ENCODE results near the gene COL6A2. TPM values are rescaled to one million over a fixed set of nuclear protein-coding genes. Genes with fewer than 3 reads are reported as not detected.

COL6A2 gene
- total and polyA plus RNA-seq, 2 of the 4 experiments (the other 2 are of a cell fraction), result 208 to 1,065 TPM

DNA sequence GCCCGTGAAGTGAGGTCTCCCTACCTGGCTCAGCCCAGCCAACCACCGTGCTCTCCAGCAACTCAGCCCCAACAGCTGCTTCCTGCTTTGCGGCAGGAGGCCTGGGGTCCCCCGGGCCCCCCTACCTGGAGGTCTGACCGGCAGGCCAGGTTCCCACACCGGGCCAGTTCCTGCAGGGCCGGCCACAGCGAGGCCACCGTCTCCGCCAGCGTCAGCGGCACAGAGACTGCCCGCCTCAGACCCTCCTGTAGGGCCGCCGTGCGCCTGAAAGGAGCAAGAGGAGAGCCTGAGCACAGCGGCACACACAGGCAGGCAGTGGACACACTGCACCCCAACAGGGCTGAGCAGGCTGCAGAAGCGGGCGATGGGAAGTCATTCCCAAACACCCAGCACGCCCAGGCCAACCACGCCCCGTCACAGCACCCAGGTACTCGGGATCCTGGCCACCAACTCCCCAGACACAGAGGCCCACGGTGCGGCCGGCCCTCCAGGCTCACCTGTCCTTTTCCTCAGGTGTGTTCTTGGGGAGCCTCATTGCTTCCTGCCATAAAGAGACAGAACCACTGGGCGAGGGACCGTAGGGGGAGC lies 40.6 kb downstream of the COL6A2 start:
- Histone ChIP-seq H2BK120ac (ENCODE audit: low read depth, low read length) (no peak overlapping the region), H3K4me3 (ENCODE audit: insufficient read depth, low read depth, low read length) (no peak overlapping the region), H3K79me1 (ENCODE audit: low read depth in 1 of 2, low read length in 2 of 2) (no peaks in the 10 kb centered on the region), H3K23ac (ENCODE audit: low read depth, low read length) (no peak overlapping the region), H2AFZ (replicated peaks; ENCODE audit: low read length, poor library complexity) (no peak overlapping the region), H2AK9ac (replicated peaks; ENCODE audit: low read depth, low read length, poor library complexity) (no peak overlapping the region), H3K9me3 (ENCODE audit: control insufficient read depth, insufficient read depth, low read length) (no peaks in the 10 kb centered on the region), H3K9ac (ENCODE audit: low read depth, low read length) (no peak overlapping the region), H2AK5ac (ENCODE audit: low read depth, low read length) (peak overlapping the region; percentile 29; the same call in 1 of the 2 replicates), H4K91ac (ENCODE audit: insufficient read depth, low read depth, low read length) (no peak overlapping the region), H2BK20ac (ENCODE audit: low read depth, low read length) (no peak overlapping the region), H4K20me1 (ENCODE audit: insufficient read depth, low read length) (peaks cover 18% of the 10 kb centered on the region; the same call in 1 of the 2 replicates), H3K9me1 (ENCODE audit: insufficient read depth, low read length) (peaks cover 3% of the 10 kb centered on the region; the same call in 1 of the 2 replicates), H3K14ac (replicated peaks; ENCODE audit: low read depth, low read length) (no peak overlapping the region), H3K27me3 (ENCODE audit: control insufficient read depth, insufficient read depth, low read length) (no peaks in the 10 kb centered on the region), H4K5ac (ENCODE audit: low read depth, low read length) (no peak overlapping the region), H3K36me3 (ENCODE audit: control insufficient read depth, insufficient read depth, low read length) (no peaks in the 10 kb centered on the region), H3K4me1 (ENCODE audit: control insufficient read depth, insufficient read depth, low read length) (0 out of 2 replicates have a peak, but pooled peaks cover 2% of the 10 kb centered on the region), H2BK5ac (ENCODE audit: low read depth, low read length, poor library complexity, severe bottlenecking) (no peak overlapping the region), H3K18ac (ENCODE audit: low read depth, low read length) (no peak overlapping the region), H3K27ac (ENCODE audit: insufficient read depth, low read length) (no peak overlapping the region), H2BK15ac (ENCODE audit: low read depth, low read length) (no peak overlapping the region), H3K4me2 (ENCODE audit: low read depth, low read length) (no peak overlapping the region), H3K4ac (ENCODE audit: low read depth, low read length) (no peak overlapping the region), H3K56ac (ENCODE audit: extremely low read depth, insufficient read depth, low read length) (no peak overlapping the region), H4K8ac (ENCODE audit: low read depth in 2 of 2, low read length in 2 of 2) (no peak overlapping the region)
- dilution Hi-C loops (cut with HindIII; ENCODE audit: low sequenced_read_pairs, unreplicated experiment) (no loop called here), in situ Hi-C loops (cut with MboI; ENCODE audit: low sequenced_read_pairs) (no loop called here), intact Hi-C loops (cut with micrococcal nuclease) (no loop called here)
- TF ChIP-seq MXI1 (IDR thresholded peaks at IDR 0.05; ENCODE audit: borderline replicate concordance, low read depth, low read length), result no peak
- TF ChIP-seq, protein P1, sequence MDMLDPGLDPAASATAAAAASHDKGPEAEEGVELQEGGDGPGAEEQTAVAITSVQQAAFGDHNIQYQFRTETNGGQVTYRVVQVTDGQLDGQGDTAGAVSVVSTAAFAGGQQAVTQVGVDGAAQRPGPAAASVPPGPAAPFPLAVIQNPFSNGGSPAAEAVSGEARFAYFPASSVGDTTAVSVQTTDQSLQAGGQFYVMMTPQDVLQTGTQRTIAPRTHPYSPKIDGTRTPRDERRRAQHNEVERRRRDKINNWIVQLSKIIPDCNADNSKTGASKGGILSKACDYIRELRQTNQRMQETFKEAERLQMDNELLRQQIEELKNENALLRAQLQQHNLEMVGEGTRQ (IDR thresholded peaks at IDR 0.05; ENCODE audit: low read depth, low read length), result no peak
- no peak for TF ChIP-seq SMC3 (IDR thresholded peaks at IDR 0.05; ENCODE audit: low read depth, low read length)
- TF ChIP-seq, protein P2, sequence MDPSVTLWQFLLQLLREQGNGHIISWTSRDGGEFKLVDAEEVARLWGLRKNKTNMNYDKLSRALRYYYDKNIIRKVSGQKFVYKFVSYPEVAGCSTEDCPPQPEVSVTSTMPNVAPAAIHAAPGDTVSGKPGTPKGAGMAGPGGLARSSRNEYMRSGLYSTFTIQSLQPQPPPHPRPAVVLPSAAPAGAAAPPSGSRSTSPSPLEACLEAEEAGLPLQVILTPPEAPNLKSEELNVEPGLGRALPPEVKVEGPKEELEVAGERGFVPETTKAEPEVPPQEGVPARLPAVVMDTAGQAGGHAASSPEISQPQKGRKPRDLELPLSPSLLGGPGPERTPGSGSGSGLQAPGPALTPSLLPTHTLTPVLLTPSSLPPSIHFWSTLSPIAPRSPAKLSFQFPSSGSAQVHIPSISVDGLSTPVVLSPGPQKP (IDR thresholded peaks at IDR 0.05; ENCODE audit: borderline replicate concordance, low read depth, low read length), result no peak
- no peak for TF ChIP-seq CHD1 (IDR thresholded peaks at IDR 0.05; ENCODE audit: low read depth, low read length)
- TF ChIP-seq RFX5 (IDR thresholded peaks at IDR 0.05; ENCODE audit: low read depth, low read length), result no peak
- no peak for TF ChIP-seq MAFK (IDR thresholded peaks at IDR 0.05; ENCODE audit: low read depth, low read length)
- TF ChIP-seq POLR2A (IDR thresholded peaks at IDR 0.05; ENCODE audit: low read depth, low read length), result no peak
- no peak for TF ChIP-seq FOS (IDR thresholded peaks at IDR 0.05; ENCODE audit: low read depth, low read length)
- no peak for TF ChIP-seq NFE2L2 (IDR thresholded peaks at IDR 0.05; ENCODE audit: low read depth, low read length)
- TF ChIP-seq, protein P3, sequence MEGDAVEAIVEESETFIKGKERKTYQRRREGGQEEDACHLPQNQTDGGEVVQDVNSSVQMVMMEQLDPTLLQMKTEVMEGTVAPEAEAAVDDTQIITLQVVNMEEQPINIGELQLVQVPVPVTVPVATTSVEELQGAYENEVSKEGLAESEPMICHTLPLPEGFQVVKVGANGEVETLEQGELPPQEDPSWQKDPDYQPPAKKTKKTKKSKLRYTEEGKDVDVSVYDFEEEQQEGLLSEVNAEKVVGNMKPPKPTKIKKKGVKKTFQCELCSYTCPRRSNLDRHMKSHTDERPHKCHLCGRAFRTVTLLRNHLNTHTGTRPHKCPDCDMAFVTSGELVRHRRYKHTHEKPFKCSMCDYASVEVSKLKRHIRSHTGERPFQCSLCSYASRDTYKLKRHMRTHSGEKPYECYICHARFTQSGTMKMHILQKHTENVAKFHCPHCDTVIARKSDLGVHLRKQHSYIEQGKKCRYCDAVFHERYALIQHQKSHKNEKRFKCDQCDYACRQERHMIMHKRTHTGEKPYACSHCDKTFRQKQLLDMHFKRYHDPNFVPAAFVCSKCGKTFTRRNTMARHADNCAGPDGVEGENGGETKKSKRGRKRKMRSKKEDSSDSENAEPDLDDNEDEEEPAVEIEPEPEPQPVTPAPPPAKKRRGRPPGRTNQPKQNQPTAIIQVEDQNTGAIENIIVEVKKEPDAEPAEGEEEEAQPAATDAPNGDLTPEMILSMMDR (conservative IDR thresholded peaks at IDR 0.05; ENCODE audit: low read depth, low read length), result no peak
- WGBS, 2 experiments (ENCODE audit: extremely low coverage in 2 of 2, insufficient read length in 1 of 2), result 91% methylated on average over 13 of the region's 28 CpGs; no CpG with 5 or more reads in 1 of the 2 experiments
- DNase-seq, result no peak
- ATAC-seq (ENCODE audit: low read depth), result no peak
- POLR2A ChIA-PET (ENCODE audit: unreplicated experiment), result no interaction called here
- CTCF ChIA-PET, result interaction anchor here (0.9 kb wide), 1 partner anchor 15 kb away, joined by 3 read pairs; no protein-coding TSS in a partner anchor
- no TSS peak for BruUV-seq (replicated peaks)
